ENCODE data around the gene DYNLL2.

GRCh38 chr17:58092797-58093385 lies 9.7 kb downstream of the DYNLL2 start:
- TF ChIP-seq, protein P1, sequence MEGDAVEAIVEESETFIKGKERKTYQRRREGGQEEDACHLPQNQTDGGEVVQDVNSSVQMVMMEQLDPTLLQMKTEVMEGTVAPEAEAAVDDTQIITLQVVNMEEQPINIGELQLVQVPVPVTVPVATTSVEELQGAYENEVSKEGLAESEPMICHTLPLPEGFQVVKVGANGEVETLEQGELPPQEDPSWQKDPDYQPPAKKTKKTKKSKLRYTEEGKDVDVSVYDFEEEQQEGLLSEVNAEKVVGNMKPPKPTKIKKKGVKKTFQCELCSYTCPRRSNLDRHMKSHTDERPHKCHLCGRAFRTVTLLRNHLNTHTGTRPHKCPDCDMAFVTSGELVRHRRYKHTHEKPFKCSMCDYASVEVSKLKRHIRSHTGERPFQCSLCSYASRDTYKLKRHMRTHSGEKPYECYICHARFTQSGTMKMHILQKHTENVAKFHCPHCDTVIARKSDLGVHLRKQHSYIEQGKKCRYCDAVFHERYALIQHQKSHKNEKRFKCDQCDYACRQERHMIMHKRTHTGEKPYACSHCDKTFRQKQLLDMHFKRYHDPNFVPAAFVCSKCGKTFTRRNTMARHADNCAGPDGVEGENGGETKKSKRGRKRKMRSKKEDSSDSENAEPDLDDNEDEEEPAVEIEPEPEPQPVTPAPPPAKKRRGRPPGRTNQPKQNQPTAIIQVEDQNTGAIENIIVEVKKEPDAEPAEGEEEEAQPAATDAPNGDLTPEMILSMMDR (IDR thresholded peaks at IDR 0.05): no peak
- TF ChIP-seq POLR2A (IDR thresholded peaks at IDR 0.05): no peak

Data from uterus (tissue), 2 donors.